OCI-LY1 (cell line): ENCODE data around the gene SLC40A1.

Experiments used
- H2AFZ ChIP-seq: fragments of 200-600 bp; sonication (generic), shearing (Covaris generic); 2 replicates; pipeline ENCODE4 v1.6.0; 2014; ENCODE audit warnings: antibody characterized with exemption, mild to moderate bottlenecking, low read length
- H3F3A ChIP-seq: fragments of 200-600 bp; sonication (generic), shearing (Covaris generic); 2 replicates; pipeline ENCODE4 v1.6.0; 2014; ENCODE audit warnings: mild to moderate bottlenecking, antibody characterized with exemption, low read length, moderate library complexity; ENCODE audit not compliant: insufficient read depth
- H3K27ac ChIP-seq: fragments of 200-600 bp; sonication (generic); 2 replicates; pipeline ENCODE4 v1.5.1; 2014; ENCODE audit warnings: low read length, mixed run types, mild to moderate bottlenecking, low read depth; ENCODE audit not compliant: poor library complexity, severe bottlenecking
- H3K27me3 ChIP-seq: fragments of 200-600 bp; sonication (generic); 2 replicates; pipeline ENCODE4 v1.6.0; 2014; ENCODE audit warnings: antibody characterized with exemption, mild to moderate bottlenecking, low read length, moderate library complexity; ENCODE audit not compliant: insufficient read depth
- H3K36me3 ChIP-seq: fragments of 200-600 bp; sonication (generic); 2 replicates; pipeline ENCODE4 v1.6.1; 2014; ENCODE audit warnings: mild to moderate bottlenecking, antibody characterized with exemption, low read length, moderate library complexity, mixed read lengths; ENCODE audit not compliant: insufficient read depth
- H3K4me1 ChIP-seq: fragments of 200-600 bp; sonication (generic); 2 replicates; pipeline ENCODE4 v1.5.1; 2014; ENCODE audit warnings: mild to moderate bottlenecking, low read length, moderate library complexity; ENCODE audit not compliant: insufficient read depth, severe bottlenecking
- H3K4me2 ChIP-seq: fragments of 200-600 bp; sonication (generic), shearing (Covaris generic); 2 replicates; pipeline ENCODE4 v1.6.1; 2014; ENCODE audit warnings: low read length
- H3K4me3 ChIP-seq: fragments of 200-600 bp; sonication (generic); 2 replicates; pipeline ENCODE4 v1.5.1; 2014; ENCODE audit warnings: low read length, low read depth, mild to moderate bottlenecking, mixed read lengths; ENCODE audit not compliant: poor library complexity, severe bottlenecking
- H3K79me2 ChIP-seq: fragments of 200-600 bp; shearing (Covaris generic); 2 replicates; pipeline ENCODE4 v1.6.1; 2016; ENCODE audit warnings: mixed run types, low read length, mixed read lengths; ENCODE audit not compliant: insufficient read depth
- H3K9ac ChIP-seq: fragments of 200-600 bp; sonication (generic), shearing (Covaris generic); 2 replicates; pipeline ENCODE4 v1.6.1; 2014; ENCODE audit warnings: mild to moderate bottlenecking, low read length, mixed read lengths
- H3K9me2 ChIP-seq: fragments of 200-600 bp; sonication (generic), shearing (Covaris generic); 2 replicates; pipeline ENCODE4 v1.6.1; 2014; ENCODE audit warnings: low read depth, mild to moderate bottlenecking, low read length, mixed read lengths
- H3K9me3 ChIP-seq: fragments of 200-600 bp; shearing (Covaris generic); 2 replicates; pipeline ENCODE4 v1.6.1; 2014; ENCODE audit warnings: low read length, mixed read lengths
- H4K20me1 ChIP-seq: fragments of 200-600 bp; sonication (generic), shearing (Covaris generic); 2 replicates; pipeline ENCODE4 v1.6.0; 2016; ENCODE audit warnings: mild to moderate bottlenecking, low read length; ENCODE audit not compliant: insufficient read depth
- CTCF ChIP-seq: fragments of 200-600 bp; sonication (generic), shearing (Covaris generic); IDR thresholded peaks from 2 replicates; pipeline ENCODE4 v1.5.1; 2017; ENCODE audit warnings: mild to moderate bottlenecking, antibody characterized with exemption, low read length, moderate library complexity, mixed read lengths
- EZH2 ChIP-seq: fragments of 200-600 bp; sonication (generic), shearing (Covaris generic); IDR thresholded peaks from 2 replicates; pipeline ENCODE4 v1.8.0; 2017; ENCODE audit warnings: borderline replicate concordance, mixed run types, mild to moderate bottlenecking, antibody characterized with exemption, low read length, moderate library complexity, mixed read lengths

The SLC40A1 gene

GRCh38 chr2:189541591-189541990, 39.0 kb downstream of the SLC40A1 start:
- no peaks in the 10 kb centered on the region for H3K4me1 ChIP-seq
- H4K20me1 ChIP-seq, result no peaks in the 10 kb centered on the region
- no peak overlapping the region for H3K9ac ChIP-seq
- no peaks in the 10 kb centered on the region for H3K27me3 ChIP-seq
- no peaks in the 10 kb centered on the region for H3K79me2 ChIP-seq
- no peaks in the 10 kb centered on the region for H3K9me2 ChIP-seq
- no peak overlapping the region for H3K4me3 ChIP-seq
- TF ChIP-seq CTCF, result no peak
- no peak for TF ChIP-seq EZH2
- no peak overlapping the region for H3K27ac ChIP-seq
- no peaks in the 10 kb centered on the region for H3K9me3 ChIP-seq
- H2AFZ ChIP-seq, result no peak overlapping the region
- no peaks in the 10 kb centered on the region for H3F3A ChIP-seq
- H3K4me2 ChIP-seq, result no peak overlapping the region
- no peaks in the 10 kb centered on the region for H3K36me3 ChIP-seq

GRCh38 chr2:189540551-189540950, 40.0 kb downstream of the SLC40A1 start:
- no peaks in the 10 kb centered on the region for H3K27me3 ChIP-seq
- H3K9me3 ChIP-seq, result no peaks in the 10 kb centered on the region
- H3K9me2 ChIP-seq, result no peaks in the 10 kb centered on the region
- H3F3A ChIP-seq, result no peaks in the 10 kb centered on the region
- no peak overlapping the region for H3K4me2 ChIP-seq
- H3K9ac ChIP-seq, result no peak overlapping the region
- TF ChIP-seq EZH2 (no peak), CTCF (no peak)
- H3K36me3 ChIP-seq, result no peaks in the 10 kb centered on the region
- no peaks in the 10 kb centered on the region for H3K79me2 ChIP-seq
- no peak overlapping the region for H2AFZ ChIP-seq
- no peak overlapping the region for H3K27ac ChIP-seq
- no peaks in the 10 kb centered on the region for H3K4me1 ChIP-seq
- H3K4me3 ChIP-seq, result no peak overlapping the region
- no peaks in the 10 kb centered on the region for H4K20me1 ChIP-seq

- no peaks in the 10 kb centered on the region for H3F3A ChIP-seq
- no peaks in the 10 kb centered on the region for H3K9me2 ChIP-seq
- no peaks in the 10 kb centered on the region for H3K27me3 ChIP-seq
- H3K36me3 ChIP-seq, result no peaks in the 10 kb centered on the region
- TF ChIP-seq EZH2, result no peak
- TF ChIP-seq CTCF, result no peak
- no peak overlapping the region for H3K4me2 ChIP-seq
- no peak overlapping the region for H3K27ac ChIP-seq
- no peaks in the 10 kb centered on the region for H3K79me2 ChIP-seq
- H4K20me1 ChIP-seq, result no peaks in the 10 kb centered on the region
- no peak overlapping the region for H2AFZ ChIP-seq
- no peaks in the 10 kb centered on the region for H3K9me3 ChIP-seq
- H3K9ac ChIP-seq, result no peak overlapping the region
- H3K4me3 ChIP-seq, result no peak overlapping the region
- no peaks in the 10 kb centered on the region for H3K4me1 ChIP-seq
Measured at GRCh38 chr2:189538402-189538801, 42.2 kb downstream of the SLC40A1 start.
